Astrocyte of the spinal cord (primary cell): ENCODE results near the gene WSB1.
"Not testable (repeated sequence)": the region's sequence is repeated elsewhere in the genome, so short reads cannot be mapped to it uniquely, and the experiment has no call there.

Experiments used
- DNase-seq: peaks from one replicate; pipeline ENCODE4 v3.0.0; 2011; ENCODE audit warnings: low read depth, low spot score
- H3K4me3 ChIP-seq: 2 replicates; pipeline ENCODE4 v1.5.1; 2011; ENCODE audit warnings: low read depth, mild to moderate bottlenecking, low read length, moderate library complexity
- CTCF ChIP-seq: IDR thresholded peaks from 2 replicates; pipeline ENCODE4 v1.5.1; 2012; ENCODE audit warnings: low read depth, mild to moderate bottlenecking, low read length, inconsistent platforms
- in situ Hi-C: cut with HindIII; loops from 2 replicates; pipeline ENCODE4 v1.10.0; 2017; ENCODE audit warnings: low sequenced_read_pairs

The WSB1 gene

GRCh38 chr17:27276653-27277156 lies 17.2 kb upstream of the WSB1 start:
- no peak for TF ChIP-seq CTCF
- in situ Hi-C loops, result no loop called here
- H3K4me3 ChIP-seq, result no peak overlapping the region
- no peak for DNase-seq

- DNase-seq, in situ Hi-C loops, H3K4me3 ChIP-seq: not testable (repeated sequence)
Measured at GRCh38 chr17:27279132-27279531, 14.8 kb upstream of the WSB1 start.

GRCh38 chr17:27280527-27280926 lies 13.4 kb upstream of the WSB1 start:
- no peak for TF ChIP-seq CTCF
- no peak for DNase-seq
- in situ Hi-C loops, result no loop called here
- no peak overlapping the region for H3K4me3 ChIP-seq

GRCh38 chr17:27281438-27281837 lies 12.5 kb upstream of the WSB1 start:
- no peak overlapping the region for H3K4me3 ChIP-seq
- no peak for DNase-seq
- TF ChIP-seq CTCF, result no peak
- in situ Hi-C loops, result no loop called here

GRCh38 chr17:27282054-27282551 lies 11.8 kb upstream of the WSB1 start:
- in situ Hi-C loops, result no loop called here
- TF ChIP-seq CTCF, result no peak
- DNase-seq, result no peak
- no peak overlapping the region for H3K4me3 ChIP-seq

- no peak for DNase-seq
- no peak overlapping the region for H3K4me3 ChIP-seq
- in situ Hi-C loops, result no loop called here
- TF ChIP-seq CTCF, result no peak
Measured at GRCh38 chr17:27283060-27283459, 10.9 kb upstream of the WSB1 start.

- no peak for DNase-seq
- in situ Hi-C loops, result no loop called here
- no peak overlapping the region for H3K4me3 ChIP-seq
- no peak for TF ChIP-seq CTCF
Measured at GRCh38 chr17:27283751-27284150, 10.2 kb upstream of the WSB1 start.
